T-helper 2 cell treated with Interferon-gamma antibody and Interleukin-4, amounts not matched to agents 100 ng/mL and 5 ng/mL, for 36 hours (primary cell): Measurements from ENCODE around the gene TBC1D22A. TPM values are rescaled to one million over a fixed set of nuclear protein-coding genes. Genes with fewer than 3 reads are reported as not detected.

Experiments
- intact Hi-C: fragments of 100-400 bp; cut with micrococcal nuclease; formaldehyde crosslinking; loops from one replicate; pipeline ENCODE4 v1.15.1; 2023
- total RNA-seq: library from RNA; stranded (reverse); gene quantifications from 2 replicates; pipeline ENCODE4 v1.2.3, GENCODE V29; 2022

TBC1D22A gene
- total RNA-seq, 1 donor from 2014 or later, result 32.8 TPM

- intact Hi-C loops, result no loop called here
Observed at GRCh38 chr22:46829941-46830715, 67.7 kb downstream of the TBC1D22A start.

GRCh38 chr22:46830841-46831240 is 68.4 kb downstream of the TBC1D22A start:
- intact Hi-C loops, result no loop called here

DNA sequence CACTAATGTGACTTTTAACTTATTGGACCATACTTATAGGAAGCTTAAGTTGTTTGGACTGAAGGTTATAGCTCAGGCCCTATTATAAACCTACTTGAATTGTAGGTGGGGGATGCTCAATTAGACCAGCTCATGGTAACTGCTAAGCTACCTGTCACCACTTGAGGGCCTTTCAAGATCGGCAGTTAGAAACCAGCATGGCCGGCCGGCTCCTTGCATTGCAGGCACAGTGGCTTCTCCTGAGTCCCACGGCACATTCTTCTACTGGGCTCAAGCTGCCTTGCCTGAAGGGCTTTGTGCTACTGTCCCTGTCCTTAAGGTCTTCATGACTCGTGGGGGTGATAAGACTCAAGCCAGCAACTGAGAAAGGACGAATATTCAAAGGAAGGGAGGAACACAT is 70.8 kb downstream of the TBC1D22A start:
- intact Hi-C loops, result no loop called here

DNA sequence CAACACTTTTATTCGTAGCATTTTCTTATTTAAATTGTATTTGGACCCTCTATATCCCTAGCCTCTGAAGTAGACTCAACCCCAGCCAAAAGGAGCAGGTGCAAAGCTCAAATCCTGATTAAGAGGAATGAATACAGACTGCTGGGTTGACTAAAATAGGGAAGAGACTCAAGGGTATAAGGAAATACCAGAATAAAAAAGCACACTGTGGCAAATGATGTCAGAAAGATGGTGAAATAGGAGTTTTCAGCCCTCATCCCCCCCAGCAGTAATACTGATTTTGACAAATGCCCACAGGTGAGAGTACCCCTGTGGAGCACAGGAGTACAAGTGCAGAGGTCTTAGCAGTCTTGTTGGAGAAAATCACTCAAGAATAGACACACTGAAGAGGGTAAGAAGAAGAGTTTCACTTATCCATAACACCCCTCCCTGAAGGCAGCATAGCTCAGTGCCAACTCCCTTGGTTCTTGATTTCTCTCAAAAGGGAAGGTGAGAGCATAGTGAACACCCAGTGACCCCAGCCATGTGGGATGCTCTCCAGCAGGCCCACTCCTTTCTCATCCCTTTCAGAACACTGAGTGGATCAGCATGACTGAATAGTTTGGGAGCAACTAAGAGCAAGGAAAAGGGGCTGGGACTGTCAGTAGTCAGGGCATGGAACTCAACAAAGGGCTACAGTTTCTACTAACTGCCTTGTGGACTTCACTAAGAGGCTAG is 71.7 kb downstream of the TBC1D22A start:
- intact Hi-C loops, result no loop called here

DNA sequence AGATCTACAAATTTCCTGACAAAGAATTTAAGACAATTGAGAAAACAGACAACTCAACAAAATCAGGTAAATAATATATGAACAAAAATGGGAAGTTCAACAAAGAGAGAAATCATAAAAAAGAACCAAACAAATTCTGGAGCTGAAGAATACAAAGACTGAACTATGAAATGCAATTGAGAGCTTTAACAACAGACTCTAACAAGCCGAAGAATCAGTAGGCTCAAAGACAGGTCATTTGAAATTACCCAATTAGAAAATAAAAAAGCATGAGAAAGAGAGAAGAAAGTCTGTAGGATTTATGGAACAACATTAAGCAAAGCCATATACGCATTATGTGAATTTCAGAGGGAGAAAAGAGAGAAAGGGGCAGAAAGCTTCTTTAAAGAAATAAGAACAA is 72.8 kb downstream of the TBC1D22A start:
- intact Hi-C loops, result no loop called here

GRCh38 chr22:46835693-46836092 is 73.2 kb downstream of the TBC1D22A start:
- intact Hi-C loops, result no loop called here

DNA sequence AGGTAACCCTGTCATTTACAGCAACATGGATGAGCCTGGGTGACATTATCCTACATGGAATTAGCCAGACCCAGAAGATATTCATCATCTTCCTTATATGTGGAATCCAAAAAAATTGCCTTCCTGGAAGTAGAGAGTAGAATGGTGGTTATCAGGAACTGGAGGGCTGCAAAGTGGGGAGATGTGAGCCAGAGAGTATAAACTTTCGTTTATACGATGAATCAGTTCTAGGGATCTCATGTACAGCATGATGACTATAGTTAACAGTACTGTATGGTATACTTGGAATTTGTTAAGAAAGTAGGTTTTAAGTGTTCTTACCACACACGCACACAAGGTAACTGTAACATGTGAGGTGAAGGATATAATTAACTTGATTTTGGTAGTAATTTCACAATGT is 79.1 kb downstream of the TBC1D22A start:
- intact Hi-C loops, result no loop called here

DNA sequence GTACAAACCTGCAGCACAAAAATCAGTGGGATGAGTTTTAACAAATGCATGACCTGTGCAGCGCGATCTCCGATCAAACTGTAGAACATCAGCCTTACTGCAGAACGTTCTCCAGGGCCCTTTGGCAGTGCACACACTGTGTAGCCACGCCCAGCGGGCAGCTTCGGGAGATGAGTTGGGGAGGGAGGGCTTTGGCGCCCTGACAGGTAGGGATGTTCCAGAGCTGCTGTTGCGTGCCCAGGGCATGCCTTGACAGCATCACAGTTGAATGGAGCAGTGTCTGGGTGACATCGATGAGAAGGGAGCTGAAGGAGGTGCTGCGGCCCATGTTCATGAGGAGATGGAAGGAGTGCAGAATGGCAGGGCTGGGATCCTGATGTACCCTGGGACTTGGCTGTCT is 80.2 kb downstream of the TBC1D22A start:
- intact Hi-C loops, result no loop called here

GRCh38 chr22:46843821-46844255 is 81.4 kb downstream of the TBC1D22A start:
- intact Hi-C loops, result no loop called here

- intact Hi-C loops, result no loop called here
Observed at GRCh38 chr22:46844606-46845210, 82.3 kb downstream of the TBC1D22A start.

GRCh38 chr22:46845296-46846149 is 83.1 kb downstream of the TBC1D22A start:
- intact Hi-C loops, result no loop called here

DNA sequence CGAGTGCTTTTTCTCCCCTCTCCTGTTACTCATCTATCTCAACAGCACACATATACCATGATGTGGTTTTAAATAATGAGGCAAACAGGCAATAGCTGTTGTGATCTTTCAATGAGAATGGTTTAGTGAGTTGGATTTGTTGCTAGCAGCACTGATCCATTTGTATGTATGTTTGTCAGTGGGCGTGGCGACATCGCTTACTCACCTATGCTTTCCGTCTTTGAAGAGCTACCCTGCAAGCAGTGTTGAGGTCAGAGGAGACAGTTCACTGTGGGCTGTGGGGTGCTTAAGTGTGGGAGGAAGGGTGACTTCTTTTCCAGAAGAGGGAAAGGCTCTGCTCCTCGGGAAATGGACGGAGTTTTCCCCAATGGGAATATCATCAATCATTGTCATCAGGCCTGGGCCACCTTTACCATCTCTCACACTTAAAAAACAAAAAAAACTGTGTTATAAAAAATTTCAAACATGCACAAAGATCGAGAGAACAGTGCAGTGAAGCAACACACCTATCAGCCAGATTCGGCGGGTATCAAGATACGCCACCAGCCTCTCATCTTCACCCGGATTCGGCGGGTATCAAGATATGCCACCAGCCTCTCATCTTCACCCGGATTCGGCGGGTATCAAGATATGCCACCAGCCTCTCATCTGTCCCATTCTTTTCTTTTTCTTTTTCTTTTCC is 83.8 kb downstream of the TBC1D22A start:
- intact Hi-C loops, result no loop called here

- intact Hi-C loops, result no loop called here
Observed at GRCh38 chr22:46846832-46847355, 84.4 kb downstream of the TBC1D22A start.

DNA sequence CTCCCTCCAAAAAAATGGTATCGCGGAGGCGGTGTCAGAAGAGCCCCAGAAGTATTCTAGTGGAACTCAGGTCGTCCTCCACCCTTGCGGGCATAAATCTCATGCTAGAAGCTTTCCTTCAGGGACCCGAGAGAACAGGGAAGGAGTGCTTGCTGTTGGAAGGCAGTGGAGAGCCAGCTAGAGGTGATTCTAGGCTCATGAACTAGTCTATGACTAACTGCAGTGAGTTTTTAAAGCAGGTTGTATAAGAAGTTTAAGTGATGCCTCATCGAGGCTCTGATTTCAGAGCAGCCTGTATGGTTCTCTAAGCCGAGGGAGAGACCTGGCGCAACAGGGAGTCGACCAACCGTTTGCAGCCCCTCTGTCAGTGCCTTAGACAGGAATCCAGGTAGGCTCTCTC is 85.7 kb downstream of the TBC1D22A start:
- intact Hi-C loops, result no loop called here

- intact Hi-C loops, result no loop called here
Observed at GRCh38 chr22:46849101-46849500, 86.7 kb downstream of the TBC1D22A start.

- intact Hi-C loops, result no loop called here
Observed at GRCh38 chr22:46849951-46850350, 87.5 kb downstream of the TBC1D22A start.

DNA sequence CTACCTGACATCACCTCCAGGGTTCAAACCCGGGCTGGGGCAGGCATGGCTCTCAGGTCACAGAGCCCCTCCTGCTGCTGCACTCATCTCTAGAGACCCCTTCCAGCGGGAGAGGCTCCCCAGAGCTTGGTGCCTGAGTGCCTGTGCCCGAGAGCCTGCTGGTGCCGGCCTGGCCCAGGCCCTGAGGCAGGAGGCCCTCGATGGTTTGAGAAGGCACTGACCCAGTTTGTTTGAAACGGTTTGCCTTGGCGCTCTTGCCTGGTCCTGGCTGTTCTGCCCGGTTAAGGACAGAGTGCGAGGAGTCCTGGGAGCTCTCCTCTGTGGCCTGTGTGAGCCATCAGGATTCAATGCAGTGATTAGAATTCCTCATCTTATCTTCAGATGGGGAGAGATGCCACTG is 88.9 kb downstream of the TBC1D22A start:
- intact Hi-C loops, result no loop called here

- intact Hi-C loops, result no loop called here
Observed at GRCh38 chr22:46851941-46852340, 89.5 kb downstream of the TBC1D22A start.

GRCh38 chr22:46852771-46853170 is 90.3 kb downstream of the TBC1D22A start:
- intact Hi-C loops, result no loop called here

GRCh38 chr22:46853191-46853590 is 90.7 kb downstream of the TBC1D22A start:
- intact Hi-C loops, result no loop called here
